Naive thymus-derived CD4-positive, alpha-beta T cell (primary cell): ENCODE data around the gene HELZ. TPM values are rescaled to one million over a fixed set of nuclear protein-coding genes. Genes with fewer than 3 reads are reported as not detected.

Experiments used
- ATAC-seq: fragments of 150-1000 bp; cut with Tn5 transposase; 2 replicates; pipeline ENCODE4 v1.10.0; 2021; ENCODE audit warnings: mild to moderate bottlenecking, moderate library complexity
- CTCF ChIA-PET: fragments of 350-600 bp; sonication (Branson Sonifier 250); formaldehyde crosslinking; loops from one replicate; lab custom pipeline; 2021; ENCODE audit warnings: antibody characterized with exemption; lab: Charles Lee
- POLR2A ChIA-PET: fragments of 350-600 bp; sonication (Branson Sonifier 250); formaldehyde crosslinking; loops from one replicate; lab custom pipeline; 2021; ENCODE audit warnings: antibody characterized with exemption, inconsistent platforms; lab: Charles Lee
- DNase-seq, 9 donors: peaks; one replicate each; pipeline versions ENCODE4 v3.0.0 to v3.0.0-alpha.2; 2020 to 2022; ENCODE audit warnings: mixed read lengths in 1 of 9
- H3K27ac ChIP-seq: one replicate; pipeline ENCODE4 v1.7.0; 2013; ENCODE audit warnings: mild to moderate bottlenecking, low read depth, low read length, moderate library complexity
- H3K27me3 ChIP-seq, 2 donors: one replicate each; pipeline ENCODE4 v1.7.0; 2013; ENCODE audit warnings: low read length in 2 of 2, mild to moderate bottlenecking in 2 of 2, moderate library complexity in 2 of 2; ENCODE audit not compliant: control insufficient read depth in 2 of 2, insufficient read depth in 2 of 2
- H3K36me3 ChIP-seq, 3 experiments: 1 replicate in 2 of 3; 2 replicates in 1 of 3; pipeline ENCODE4 v1.7.0; 2013; ENCODE audit warnings: low read length in 3 of 3, mild to moderate bottlenecking in 3 of 3, moderate library complexity in 1 of 3; ENCODE audit not compliant: insufficient read depth in 3 of 3, control insufficient read depth in 2 of 3
- H3K4me1 ChIP-seq, 2 donors: one replicate each; pipeline ENCODE4 v1.7.0; 2013; ENCODE audit warnings: low read length in 2 of 2, mild to moderate bottlenecking in 2 of 2, moderate library complexity in 1 of 2; ENCODE audit not compliant: control insufficient read depth in 2 of 2, insufficient read depth in 2 of 2
- H3K4me3 ChIP-seq: 2 replicates; pipeline ENCODE4 v1.7.0; 2013; ENCODE audit warnings: mild to moderate bottlenecking, low read length
- H3K9me3 ChIP-seq, 3 experiments: 1 replicate in 2 of 3; 2 replicates in 1 of 3; pipeline ENCODE4 v1.7.0; 2013; ENCODE audit warnings: low read length in 3 of 3; ENCODE audit not compliant: control insufficient read depth in 2 of 3
- H3K27ac Mint-ChIP-seq, 9 donors: one replicate each; pipeline ENCODE4 v1.8.0; 2020 to 2022; ENCODE audit warnings: mixed read lengths in 9 of 9, mild to moderate bottlenecking in 8 of 9, moderate library complexity in 5 of 9, inconsistent platforms in 2 of 9
- H3K27me3 Mint-ChIP-seq, 5 donors: one replicate each; pipeline ENCODE4 v1.8.0; 2021 to 2022; ENCODE audit warnings: mixed read lengths in 5 of 5, mild to moderate bottlenecking in 1 of 5
- H3K36me3 Mint-ChIP-seq, 5 donors: one replicate each; pipeline ENCODE4 v1.8.0; 2020 to 2022; ENCODE audit warnings: mixed read lengths in 5 of 5, mild to moderate bottlenecking in 3 of 5, inconsistent platforms in 1 of 5
- H3K4me1 Mint-ChIP-seq, 7 donors: one replicate each; pipeline ENCODE4 v1.8.0; 2020 to 2022; ENCODE audit warnings: mixed read lengths in 7 of 7, mild to moderate bottlenecking in 3 of 7, inconsistent platforms in 1 of 7
- H3K4me3 Mint-ChIP-seq, 10 donors: one replicate each; pipeline ENCODE4 v1.8.0; 2020 to 2022; ENCODE audit warnings: mild to moderate bottlenecking in 10 of 10, mixed read lengths in 10 of 10, moderate library complexity in 6 of 10, inconsistent platforms in 2 of 10
- H3K9me3 Mint-ChIP-seq, 11 donors: one replicate each; pipeline ENCODE4 v1.8.0; 2020 to 2022; ENCODE audit warnings: mixed read lengths in 11 of 11, mild to moderate bottlenecking in 4 of 11, inconsistent platforms in 1 of 11, moderate library complexity in 1 of 11
- intact Hi-C, 2 donors: fragments of 100-400 bp; cut with micrococcal nuclease; formaldehyde crosslinking; loops; one replicate each; pipeline ENCODE4 v1.15.1; 2023
- polyA plus RNA-seq, 2 donors: library from polyadenylated mRNA; unstranded; fragments of 300-500 nt; fragmentation: Illumina TruSeq; gene quantifications; one replicate each; pipeline ENCODE4 v1.2.3, GENCODE V29; 2021
- total RNA-seq, 6 experiments: library from RNA in 5 of 6; stranded (reverse) in 5 of 6; gene quantifications; 1 replicate in 5 of 6; 2 replicates in 1 of 6; pipeline ENCODE4 v1.2.3 and lab custom pipeline; 2021 to 2026

Gene HELZ
- total and polyA plus RNA-seq, 7 experiments from 2014 or later = 44.8 to 114 (median 83.2) TPM

- H3K4me3 Mint-ChIP-seq = no peak overlapping the region
- no peak overlapping the region for H3K4me3 ChIP-seq
- peaks cover 0 to 9% (median 2%) of the 10 kb centered on the region in 5 donors for H3K27me3 Mint-ChIP-seq
- ChIA-PET CTCF (no interaction called here), POLR2A (interaction anchor here (0.7 kb wide), 1 partner anchor 836 kb away, joined by 3 read pairs; no protein-coding TSS in a partner anchor)
- no peak overlapping the region for H3K27ac Mint-ChIP-seq
- H3K36me3 ChIP-seq = no peaks in the 10 kb centered on the region
- H3K27ac ChIP-seq = no peak overlapping the region
- intact Hi-C loops = no loop called here
- peaks cover 0 to 4% (median 0%) of the 10 kb centered on the region in 11 donors for H3K9me3 Mint-ChIP-seq
- H3K9me3 ChIP-seq = no peaks in the 10 kb centered on the region
- DNase-seq = no peak
- ATAC-seq = no peak
- no peaks in the 10 kb centered on the region for H3K4me1 ChIP-seq
- peaks cover 0 to 2% (median 0%) of the 10 kb centered on the region in 5 donors for H3K36me3 Mint-ChIP-seq
- no peaks in the 10 kb centered on the region for H3K27me3 ChIP-seq
- H3K4me1 Mint-ChIP-seq = no peaks in the 10 kb centered on the region
Measured at GRCh38 chr17:67032382-67032781, 212.6 kb downstream of the HELZ start.

- no peaks in the 10 kb centered on the region for H3K36me3 ChIP-seq
- H3K27me3 ChIP-seq = no peaks in the 10 kb centered on the region
- ATAC-seq (no peak), DNase-seq (no peak)
- Mint-ChIP-seq H3K27ac (no peak overlapping the region), H3K4me3 (no peak overlapping the region), H3K4me1 (no peaks in the 10 kb centered on the region), H3K9me3 (peaks cover 0 to 4% (median 0%) of the 10 kb centered on the region in 11 donors), H3K27me3 (no peaks in the 10 kb centered on the region), H3K36me3 (no peaks in the 10 kb centered on the region)
- H3K4me3 ChIP-seq = no peak overlapping the region
- H3K27ac ChIP-seq = no peak overlapping the region
- ChIA-PET CTCF (no interaction called here), POLR2A (no interaction called here)
- H3K4me1 ChIP-seq = no peaks in the 10 kb centered on the region
- no peaks in the 10 kb centered on the region for H3K9me3 ChIP-seq
- intact Hi-C loops = no loop called here
Measured at GRCh38 chr17:67030641-67031040, 214.4 kb downstream of the HELZ start.

DNA sequence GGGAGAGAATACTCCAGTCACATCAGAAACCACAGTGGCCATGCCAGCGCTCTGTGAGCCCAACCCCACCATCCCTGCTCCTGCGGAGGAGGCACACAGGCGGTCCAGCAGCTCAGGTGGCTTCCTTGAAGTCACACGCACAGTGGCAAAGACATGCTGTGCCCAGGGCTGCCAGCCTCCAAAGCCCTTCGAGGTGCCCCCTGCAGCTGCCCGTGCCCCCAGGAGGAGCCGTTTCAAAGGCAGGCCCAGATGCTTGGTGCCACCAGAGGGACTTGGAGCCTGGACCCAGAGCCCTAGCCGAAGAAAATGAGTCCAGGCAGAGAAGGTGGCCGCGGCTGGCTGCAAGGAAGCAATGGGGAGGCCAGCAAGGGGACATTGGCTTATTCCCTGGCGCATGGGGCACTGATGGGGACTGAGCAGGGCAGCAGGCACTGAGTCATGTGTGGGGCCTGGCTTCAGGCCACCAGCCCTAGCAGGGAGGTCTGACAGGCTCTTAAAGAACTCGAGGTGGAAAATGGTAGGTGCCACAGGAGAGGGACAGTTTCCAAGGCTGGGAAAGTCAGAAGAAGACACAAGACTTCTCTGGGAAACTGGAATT is 217.9 kb downstream of the HELZ start:
- POLR2A ChIA-PET = interaction anchor here (0.6 kb wide), 1 partner anchor 785 kb away, joined by 3 read pairs; no protein-coding TSS in a partner anchor
- no peak for ATAC-seq
- CTCF ChIA-PET = no interaction called here

DNA sequence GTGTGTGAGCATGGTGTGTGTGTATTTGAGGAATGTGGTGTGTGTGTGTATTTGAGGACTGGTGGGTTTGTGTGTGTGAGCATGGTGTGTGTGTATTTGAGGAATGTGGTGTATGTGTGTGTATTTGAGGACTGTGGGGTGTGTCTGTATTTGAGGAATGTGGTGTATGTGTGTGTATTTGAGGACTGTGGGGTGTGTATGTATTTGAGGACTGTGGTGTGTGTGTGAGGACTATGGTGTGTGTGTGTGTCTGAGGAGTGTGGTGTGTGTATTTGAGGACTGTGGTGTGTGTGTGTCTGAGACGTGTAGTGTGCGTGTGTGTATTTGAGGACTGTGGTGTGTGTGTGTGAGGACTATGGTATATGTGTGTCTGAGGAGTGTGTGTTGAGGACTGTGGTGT is 218.7 kb downstream of the HELZ start:
- intact Hi-C loops = no loop called here
- CTCF ChIA-PET = no interaction called here
- Mint-ChIP-seq H3K4me1 (no peaks in the 10 kb centered on the region), H3K27ac (no peak overlapping the region), H3K27me3 (peaks cover 0 to 4% (median 0%) of the 10 kb centered on the region in 5 donors), H3K4me3 (no peak overlapping the region), H3K9me3 (no peaks in the 10 kb centered on the region), H3K36me3 (no peaks in the 10 kb centered on the region)
- no peak for DNase-seq
- H3K4me1 ChIP-seq = no peaks in the 10 kb centered on the region
- H3K27ac ChIP-seq = no peak overlapping the region
- H3K27me3 ChIP-seq = no peaks in the 10 kb centered on the region
- H3K4me3 ChIP-seq = no peak overlapping the region
- H3K9me3 ChIP-seq = no peaks in the 10 kb centered on the region
- H3K36me3 ChIP-seq = no peaks in the 10 kb centered on the region
- POLR2A ChIA-PET = interaction anchor here (0.6 kb wide), 1 partner anchor 784 kb away, joined by 3 read pairs; no protein-coding TSS in a partner anchor
- ATAC-seq = no peak

More for the DNA sequence above, 217.9 kb downstream of the HELZ start:
- no peak overlapping the region for H3K27ac ChIP-seq
- H3K4me1 ChIP-seq = no peaks in the 10 kb centered on the region
- Mint-ChIP-seq H3K27ac (no peak overlapping the region), H3K27me3 (peaks cover 0 to 4% (median 0%) of the 10 kb centered on the region in 5 donors), H3K4me3 (no peak overlapping the region), H3K36me3 (no peaks in the 10 kb centered on the region), H3K9me3 (no peaks in the 10 kb centered on the region), H3K4me1 (no peaks in the 10 kb centered on the region)
- intact Hi-C loops = no loop called here
- no peak for DNase-seq
- H3K27me3 ChIP-seq = no peaks in the 10 kb centered on the region
- H3K36me3 ChIP-seq = no peaks in the 10 kb centered on the region
- no peaks in the 10 kb centered on the region for H3K9me3 ChIP-seq
- no peak overlapping the region for H3K4me3 ChIP-seq

GRCh38 chr17:67025216-67025792 is 219.7 kb downstream of the HELZ start:
- Histone ChIP-seq H3K27ac (no peak overlapping the region), H3K9me3 (no peaks in the 10 kb centered on the region), H3K36me3 (no peaks in the 10 kb centered on the region), H3K4me3 (no peak overlapping the region), H3K4me1 (no peaks in the 10 kb centered on the region), H3K27me3 (no peaks in the 10 kb centered on the region)
- Mint-ChIP-seq H3K27me3 (peaks cover 0 to 4% (median 0%) of the 10 kb centered on the region in 5 donors), H3K4me3 (no peak overlapping the region), H3K27ac (no peak overlapping the region), H3K4me1 (no peaks in the 10 kb centered on the region), H3K9me3 (no peaks in the 10 kb centered on the region), H3K36me3 (no peaks in the 10 kb centered on the region)
- intact Hi-C loops = no loop called here
- no peak for DNase-seq
- no peak for ATAC-seq
- CTCF ChIA-PET = no interaction called here
- POLR2A ChIA-PET = no interaction called here

- Mint-ChIP-seq H3K27ac (no peak overlapping the region), H3K27me3 (peaks cover 0 to 4% (median 0%) of the 10 kb centered on the region in 5 donors), H3K4me1 (no peaks in the 10 kb centered on the region), H3K36me3 (no peaks in the 10 kb centered on the region), H3K9me3 (peaks cover 0 to 1% (median 0%) of the 10 kb centered on the region in 11 donors), H3K4me3 (no peak overlapping the region)
- DNase-seq (no peak), ATAC-seq (no peak)
- intact Hi-C loops = no loop called here
- Histone ChIP-seq H3K36me3 (no peaks in the 10 kb centered on the region), H3K9me3 (no peaks in the 10 kb centered on the region), H3K4me3 (no peak overlapping the region), H3K27ac (no peak overlapping the region), H3K4me1 (no peaks in the 10 kb centered on the region), H3K27me3 (no peaks in the 10 kb centered on the region)
- ChIA-PET CTCF (no interaction called here), POLR2A (no interaction called here)
Measured at GRCh38 chr17:67024736-67025135, 220.3 kb downstream of the HELZ start.

- intact Hi-C loops = no loop called here
- Histone ChIP-seq H3K27me3 (no peaks in the 10 kb centered on the region), H3K9me3 (no peaks in the 10 kb centered on the region), H3K4me3 (no peak overlapping the region), H3K36me3 (no peaks in the 10 kb centered on the region), H3K4me1 (no peaks in the 10 kb centered on the region), H3K27ac (no peak overlapping the region)
- Mint-ChIP-seq H3K36me3 (no peaks in the 10 kb centered on the region), H3K27ac (no peak overlapping the region), H3K9me3 (peaks cover 0 to 2% (median 0%) of the 10 kb centered on the region in 11 donors), H3K4me1 (no peaks in the 10 kb centered on the region), H3K4me3 (no peak overlapping the region), H3K27me3 (peaks cover 0 to 4% (median 0%) of the 10 kb centered on the region in 5 donors)
- ChIA-PET CTCF (no interaction called here), POLR2A (no interaction called here)
- DNase-seq = no peak
- no peak for ATAC-seq
Measured at GRCh38 chr17:67022451-67022810, 222.6 kb downstream of the HELZ start.
